Skeletal muscle tissue (tissue), 4 donors: ENCODE data around the gene CSRP3. TPM values are rescaled to one million over a fixed set of nuclear protein-coding genes. Genes with fewer than 3 reads are reported as not detected.

Experiments
- H3K27ac ChIP-seq: one replicate; pipeline ENCODE4 v1.7.0; 2013; ENCODE audit warnings: mild to moderate bottlenecking, low read depth, low read length, inconsistent platforms
- H3K27me3 ChIP-seq, 3 donors: one replicate each; pipeline ENCODE4 v1.7.0; 2013; ENCODE audit warnings: low read length in 3 of 3; ENCODE audit not compliant: control insufficient read depth in 3 of 3, insufficient read depth in 3 of 3
- H3K36me3 ChIP-seq, 3 donors: one replicate each; pipeline ENCODE4 v1.7.0; 2013; ENCODE audit warnings: low read length in 3 of 3; ENCODE audit not compliant: control insufficient read depth in 3 of 3, insufficient read depth in 3 of 3
- H3K4me1 ChIP-seq, 3 donors: one replicate each; pipeline ENCODE4 v1.7.0; 2013; ENCODE audit warnings: low read length in 3 of 3, mild to moderate bottlenecking in 3 of 3; ENCODE audit not compliant: control insufficient read depth in 3 of 3, insufficient read depth in 3 of 3
- H3K4me3 ChIP-seq, 3 donors: one replicate each; pipeline ENCODE4 v1.7.0; 2013; ENCODE audit warnings: low read length in 3 of 3
- H3K9ac ChIP-seq, 3 donors: one replicate each; pipeline ENCODE4 v1.7.0; 2013; ENCODE audit warnings: low read length in 3 of 3, mild to moderate bottlenecking in 3 of 3, moderate library complexity in 2 of 3, low read depth in 1 of 3
- H3K9me3 ChIP-seq, 3 donors: one replicate each; pipeline ENCODE4 v1.7.0; 2013; ENCODE audit warnings: low read length in 3 of 3; ENCODE audit not compliant: control insufficient read depth in 3 of 3
- total RNA-seq: library from RNA; depleted of rRNA; stranded (reverse); fragments of >200 nt; gene quantifications from one replicate; pipeline ENCODE4 v1.2.3, GENCODE V29; 2014
- donor health status: Osteomylitis.

CSRP3 gene
- total RNA-seq, 1 donor from 2014 or later, result 360 TPM

DNA sequence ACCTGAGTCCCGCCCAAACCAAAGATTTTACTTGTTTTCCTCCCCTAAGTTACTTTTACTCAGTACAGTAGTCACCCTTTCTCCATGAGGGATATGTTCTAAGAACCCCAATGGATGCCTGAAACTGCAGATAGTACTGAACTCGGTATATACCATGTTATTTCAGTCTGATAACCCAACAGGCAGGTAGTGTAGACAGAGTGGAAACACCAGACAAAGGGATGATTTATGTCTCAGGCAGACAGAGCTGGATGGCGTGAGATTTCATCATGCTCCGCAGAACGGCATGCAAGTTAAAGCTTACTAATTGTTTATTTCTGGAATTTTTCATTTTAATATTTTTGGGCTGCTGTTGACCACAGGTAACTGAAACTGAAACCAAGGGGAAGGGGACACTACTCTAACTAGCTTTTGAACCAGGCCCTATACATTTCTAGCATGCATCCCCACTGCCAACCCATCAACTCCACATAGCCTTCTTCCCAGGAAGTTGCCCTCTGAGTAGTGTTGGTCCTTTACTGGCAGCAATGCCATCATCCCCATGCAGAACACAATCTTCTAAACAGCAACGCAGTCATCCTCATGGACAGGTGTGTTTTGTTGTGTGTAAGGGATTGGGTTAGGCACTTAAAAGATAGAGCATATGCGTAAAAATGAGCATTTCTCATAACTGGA, 27.7 kb downstream of the CSRP3 start:
- Histone ChIP-seq H3K4me1 (peaks cover 0 to 7% (median 0%) of the 10 kb centered on the region in 3 donors), H3K9me3 (no peaks in the 10 kb centered on the region), H3K4me3 (no peak overlapping the region), H3K9ac (no peak overlapping the region), H3K27me3 (no peaks in the 10 kb centered on the region), H3K36me3 (peaks cover 3 to 19% (median 10%) of the 10 kb centered on the region in 3 donors), H3K27ac (no peak overlapping the region)

DNA sequence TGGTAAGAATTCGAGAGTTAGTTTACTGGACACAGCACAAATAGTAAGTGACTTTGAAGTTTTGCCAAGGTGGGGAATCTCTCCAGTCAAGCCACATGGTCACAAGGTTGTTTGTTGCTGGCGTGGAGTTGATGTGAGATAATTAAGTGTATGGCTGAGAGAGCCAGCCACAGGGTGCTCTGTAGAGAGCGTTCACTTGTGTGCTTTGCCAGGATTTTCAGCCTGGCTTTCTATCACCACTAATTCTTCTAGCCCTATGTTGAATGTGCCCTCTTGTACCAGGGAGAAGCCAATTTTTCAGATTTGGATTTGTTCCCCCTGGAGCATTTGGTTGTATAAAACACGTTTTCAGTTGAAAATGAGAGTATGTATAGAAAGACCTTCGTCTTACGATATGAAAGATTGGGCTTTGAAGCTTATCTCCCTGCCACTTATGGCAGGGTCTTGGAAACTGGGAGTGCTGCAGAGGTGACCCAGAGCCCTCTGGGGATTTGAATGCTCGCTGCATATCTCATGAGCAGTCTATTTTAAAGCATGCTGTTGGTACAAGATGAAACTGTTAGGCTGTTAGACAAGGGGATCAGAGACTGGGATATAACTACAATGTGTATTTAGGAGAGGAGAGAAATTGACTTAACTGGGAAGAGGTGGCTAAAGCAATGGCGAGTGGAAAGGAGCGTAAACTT, 28.6 kb downstream of the CSRP3 start:
- Histone ChIP-seq H3K9me3 (no peaks in the 10 kb centered on the region), H3K4me1 (peaks cover 2 to 12% (median 7%) of the 10 kb centered on the region in 3 donors), H3K27ac (no peak overlapping the region), H3K4me3 (no peak overlapping the region), H3K27me3 (no peaks in the 10 kb centered on the region), H3K36me3 (peaks cover 0 to 17% (median 10%) of the 10 kb centered on the region in 3 donors), H3K9ac (no peak overlapping the region)

DNA sequence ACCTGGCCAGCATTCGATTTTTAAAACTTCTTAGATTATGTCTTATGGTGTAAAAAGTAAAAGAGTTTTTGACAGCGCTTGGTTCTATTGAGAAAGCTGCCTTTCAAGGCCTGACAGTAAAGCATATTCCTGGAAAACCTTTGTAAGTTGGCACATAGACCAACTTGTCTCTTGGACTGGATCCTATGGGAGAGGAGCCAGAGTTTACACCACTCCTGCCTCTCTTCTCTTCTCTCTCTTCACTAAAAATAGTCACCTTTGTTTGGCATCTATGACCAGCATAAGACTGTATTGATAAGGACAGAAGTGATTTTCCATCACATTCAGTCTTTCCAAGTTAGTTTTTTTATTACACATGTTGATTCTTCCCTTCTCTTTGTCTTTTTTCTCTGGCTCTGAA, 33.7 kb downstream of the CSRP3 start:
- Histone ChIP-seq H3K4me3 (no peak overlapping the region), H3K27me3 (no peaks in the 10 kb centered on the region), H3K27ac (no peak overlapping the region), H3K36me3 (peaks cover 0 to 7% (median 4%) of the 10 kb centered on the region in 3 donors), H3K9ac (no peak overlapping the region), H3K4me1 (peaks cover 2 to 8% (median 5%) of the 10 kb centered on the region in 3 donors), H3K9me3 (no peaks in the 10 kb centered on the region)

DNA sequence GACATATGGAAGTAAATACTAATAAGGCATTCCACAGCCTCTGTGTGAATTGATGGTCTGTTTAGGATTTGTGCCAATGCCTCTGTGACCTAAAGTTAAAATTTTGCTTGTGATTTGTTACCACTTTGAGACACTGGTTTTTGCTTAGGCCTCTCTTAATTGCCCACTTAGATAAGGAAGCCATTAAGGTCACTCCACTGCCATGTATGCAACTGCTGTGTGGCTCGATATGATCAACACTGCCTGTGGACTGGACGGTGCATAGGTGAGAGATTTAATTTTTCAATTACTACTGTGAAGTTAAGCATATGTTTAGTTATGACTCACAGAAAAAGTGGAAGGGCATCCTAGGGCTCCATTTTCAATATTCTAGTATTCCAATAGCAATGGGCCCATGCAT, 36.9 kb downstream of the CSRP3 start:
- H3K9ac ChIP-seq, result no peak overlapping the region
- H3K9me3 ChIP-seq, result no peaks in the 10 kb centered on the region
- peaks cover 2 to 8% (median 5%) of the 10 kb centered on the region in 3 donors for H3K4me1 ChIP-seq
- H3K27me3 ChIP-seq, result no peaks in the 10 kb centered on the region
- peaks cover 0 to 4% (median 0%) of the 10 kb centered on the region in 3 donors for H3K36me3 ChIP-seq
- H3K27ac ChIP-seq, result no peak overlapping the region
- H3K4me3 ChIP-seq, result no peak overlapping the region

DNA sequence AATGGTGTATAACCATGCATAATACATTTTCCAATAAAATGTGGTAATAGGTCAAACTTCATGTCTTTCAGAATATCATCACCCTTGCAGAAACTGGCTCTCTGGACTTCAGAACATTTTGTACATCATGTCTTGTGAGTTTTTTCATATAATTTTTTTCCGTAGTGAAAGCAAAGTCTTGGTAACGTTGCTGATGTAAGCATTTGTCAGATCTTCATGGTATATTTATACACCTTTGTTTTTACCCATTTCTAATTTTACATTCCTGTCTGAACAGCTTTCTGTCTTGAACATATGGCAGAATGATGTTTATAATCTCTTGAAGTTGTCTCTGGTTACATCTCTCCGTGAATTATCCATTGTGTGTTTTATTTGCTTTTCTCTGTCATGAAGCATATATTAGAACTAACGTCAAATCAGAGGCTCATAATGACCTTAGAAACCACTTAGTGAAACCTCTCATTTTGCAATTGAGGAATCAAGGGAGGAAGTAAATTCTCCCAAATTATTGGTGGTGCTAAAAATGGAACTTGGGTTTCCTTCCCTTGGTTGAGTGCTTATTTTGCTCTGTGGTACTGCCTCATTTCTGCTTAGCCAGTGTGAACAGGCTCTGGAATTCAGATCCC, 37.4 kb downstream of the CSRP3 start:
- peaks cover 0 to 4% (median 0%) of the 10 kb centered on the region in 3 donors for H3K36me3 ChIP-seq

DNA sequence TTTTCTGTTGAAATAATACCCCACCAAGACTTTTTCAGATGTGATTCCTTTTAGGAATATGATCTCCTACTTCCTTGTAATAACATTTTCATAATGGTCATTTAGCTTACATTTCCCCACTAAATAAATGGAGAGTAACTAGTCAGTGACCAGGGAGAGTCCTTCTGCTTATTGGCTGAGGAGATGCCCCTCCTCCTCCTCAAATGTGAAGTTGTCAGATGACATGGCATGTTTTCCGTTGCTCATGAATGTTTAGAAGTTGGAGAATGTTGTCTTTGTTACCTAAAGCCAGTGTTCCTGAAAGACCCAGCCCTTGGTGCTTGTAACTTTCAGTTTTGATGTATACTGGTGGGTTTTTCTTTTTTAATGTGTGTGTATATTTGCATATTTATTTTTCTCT, 38.2 kb downstream of the CSRP3 start:
- peaks cover 1 to 5% (median 5%) of the 10 kb centered on the region in 3 donors for H3K4me1 ChIP-seq
- no peak overlapping the region for H3K4me3 ChIP-seq
- H3K36me3 ChIP-seq, result peaks cover 0 to 4% (median 0%) of the 10 kb centered on the region in 3 donors
- no peaks in the 10 kb centered on the region for H3K9me3 ChIP-seq
- no peaks in the 10 kb centered on the region for H3K27me3 ChIP-seq
- no peak overlapping the region for H3K27ac ChIP-seq
- H3K9ac ChIP-seq, result no peak overlapping the region

More for the DNA sequence above, 37.4 kb downstream of the CSRP3 start:
- Histone ChIP-seq H3K9ac (no peak overlapping the region), H3K4me1 (peaks cover 2 to 8% (median 5%) of the 10 kb centered on the region in 3 donors), H3K27ac (no peak overlapping the region), H3K4me3 (no peak overlapping the region), H3K27me3 (no peaks in the 10 kb centered on the region), H3K9me3 (no peaks in the 10 kb centered on the region)

DNA sequence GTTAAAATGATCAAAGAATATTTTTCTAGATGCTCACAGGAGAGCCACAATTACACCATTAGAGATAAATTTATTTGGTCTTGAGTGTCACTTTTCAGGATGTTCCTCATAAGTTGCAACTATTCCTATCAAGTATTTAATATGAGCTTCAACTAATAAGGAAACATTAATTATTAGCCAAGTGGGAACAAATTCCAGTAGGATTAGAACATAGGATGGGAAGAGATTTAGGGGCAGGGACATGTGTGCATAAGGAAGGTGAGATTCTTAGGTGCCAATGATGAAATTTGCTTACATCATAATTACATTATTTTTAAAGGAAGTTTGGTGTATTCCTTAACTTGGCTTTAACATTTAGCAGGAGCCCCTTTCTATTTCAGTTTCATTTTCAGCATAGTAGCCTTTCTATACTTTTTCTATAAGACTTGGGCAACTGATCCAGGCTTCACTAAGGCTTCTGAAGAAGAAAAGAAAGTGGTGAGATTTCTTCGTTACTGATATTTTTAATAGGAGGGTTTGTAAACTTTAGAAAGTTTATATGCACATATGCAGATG, 38.8 kb downstream of the CSRP3 start:
- Histone ChIP-seq H3K27me3 (no peaks in the 10 kb centered on the region), H3K36me3 (peaks cover 0 to 4% (median 0%) of the 10 kb centered on the region in 3 donors), H3K4me1 (no peaks in the 10 kb centered on the region), H3K9ac (no peak overlapping the region), H3K27ac (no peak overlapping the region), H3K4me3 (no peak overlapping the region), H3K9me3 (no peaks in the 10 kb centered on the region)

DNA sequence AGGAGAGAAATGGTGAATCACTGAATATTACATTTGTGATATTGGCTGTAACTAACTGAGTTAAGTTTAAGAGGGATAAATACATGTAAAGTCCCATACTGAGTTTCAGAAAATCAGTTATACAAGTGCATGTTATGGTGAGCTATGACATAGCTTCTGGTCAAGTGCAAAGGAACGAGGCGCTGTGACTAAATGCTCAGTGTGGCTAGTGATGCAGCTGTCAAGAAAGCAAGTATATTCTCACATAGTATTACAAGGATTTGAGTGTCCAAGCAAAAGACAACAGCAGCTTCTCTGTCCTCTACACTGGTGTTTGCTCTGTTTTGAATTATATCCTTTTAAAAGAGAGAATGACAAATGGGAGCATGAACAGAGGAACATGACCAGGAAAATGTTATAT, 40.1 kb downstream of the CSRP3 start:
- Histone ChIP-seq H3K9me3 (no peaks in the 10 kb centered on the region), H3K27me3 (no peaks in the 10 kb centered on the region), H3K36me3 (peaks cover 0 to 6% (median 4%) of the 10 kb centered on the region in 3 donors), H3K4me3 (no peak overlapping the region), H3K27ac (no peak overlapping the region), H3K4me1 (no peaks in the 10 kb centered on the region), H3K9ac (no peak overlapping the region)

DNA sequence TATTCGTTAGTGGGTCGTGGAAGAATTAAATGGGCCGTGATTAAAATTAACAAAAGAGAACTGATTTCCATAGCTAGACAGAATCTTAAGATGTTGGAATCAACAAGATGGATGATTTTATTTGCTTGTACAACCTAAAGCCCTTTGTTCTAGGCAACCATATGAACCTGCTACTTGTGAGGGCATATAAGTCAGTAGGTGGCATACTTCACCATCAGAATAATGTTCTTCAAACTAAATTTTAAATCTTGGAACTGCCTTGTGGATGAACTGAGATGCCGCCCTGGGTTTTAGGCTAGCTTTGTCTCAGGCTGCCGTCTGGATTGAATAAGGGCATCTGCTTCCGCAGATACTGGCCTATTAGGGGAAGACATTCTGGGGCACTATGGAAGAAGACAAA, 40.9 kb downstream of the CSRP3 start:
- H3K27ac ChIP-seq, result no peak overlapping the region
- H3K27me3 ChIP-seq, result no peaks in the 10 kb centered on the region
- peaks cover 0 to 6% (median 4%) of the 10 kb centered on the region in 3 donors for H3K36me3 ChIP-seq
- H3K4me3 ChIP-seq, result no peak overlapping the region
- H3K4me1 ChIP-seq, result no peaks in the 10 kb centered on the region
- no peak overlapping the region for H3K9ac ChIP-seq
- no peaks in the 10 kb centered on the region for H3K9me3 ChIP-seq

DNA sequence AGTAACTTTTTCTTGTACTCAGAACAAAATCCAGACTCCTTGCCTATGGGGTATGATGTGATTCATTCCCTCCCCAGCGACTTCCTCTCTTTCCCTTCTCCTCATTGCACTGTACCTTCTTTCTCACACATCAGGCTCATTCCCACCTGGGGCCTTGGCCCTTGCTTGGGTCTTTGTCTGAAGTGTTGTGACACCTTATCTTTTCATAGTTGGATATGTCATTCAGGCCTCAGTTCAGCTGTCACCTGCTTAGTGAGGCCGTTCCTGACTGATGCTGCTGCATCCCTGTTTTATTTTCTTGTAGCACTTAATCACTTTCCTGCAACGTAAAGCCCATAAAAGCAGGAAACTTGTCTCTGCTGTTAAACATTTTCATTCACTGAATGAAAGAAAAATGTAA, 44.9 kb downstream of the CSRP3 start:
- no peak overlapping the region for H3K4me3 ChIP-seq
- no peaks in the 10 kb centered on the region for H3K4me1 ChIP-seq
- H3K9ac ChIP-seq, result no peak overlapping the region
- no peaks in the 10 kb centered on the region for H3K9me3 ChIP-seq
- no peak overlapping the region for H3K27ac ChIP-seq
- H3K27me3 ChIP-seq, result no peaks in the 10 kb centered on the region
- H3K36me3 ChIP-seq, result peaks cover 0 to 6% (median 3%) of the 10 kb centered on the region in 3 donors
